Measurements from ENCODE around the gene DUSP21.
"Not testable (repeated sequence)": the region's sequence is repeated elsewhere in the genome, so short reads cannot be mapped to it uniquely, and the experiment has no call there.

Gene DUSP21

DNA sequence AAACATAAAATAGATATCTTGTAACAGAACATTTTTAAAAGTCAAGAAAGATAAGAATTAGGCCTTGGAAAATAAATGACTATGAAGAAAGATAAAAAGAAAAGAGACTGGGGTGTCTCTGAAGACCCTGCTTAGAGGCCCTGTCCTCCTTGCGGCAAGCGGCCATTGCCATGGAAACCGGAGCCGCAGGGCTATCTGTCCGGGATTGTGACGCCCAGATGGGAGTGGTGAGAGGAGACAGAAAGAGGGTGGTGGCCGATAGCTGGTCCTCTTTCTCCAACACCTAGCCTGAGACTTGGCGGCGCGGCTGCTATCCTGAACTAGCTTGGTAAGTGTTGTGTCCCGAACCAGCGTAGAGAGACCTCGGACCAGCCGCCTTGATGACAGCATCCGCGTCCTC lies at the start of gene DUSP21:
Gene DUSP21 (plus strand): TSS at position 269 of the 400 bp plus-strand sequence. CDS start 112 bp downstream, at position 381.
- Histone ChIP-seq H3K27ac (ENCODE audit: low read depth, low read length) (no peak within 1 kb of the TSS), H3K9me3 (ENCODE audit: control insufficient read depth in 5 of 5, low read length in 5 of 5) (peaks cover 0 to 3% (median 0%) of the 10 kb centered on the region in 5 donors), H3K36me3 (ENCODE audit: control insufficient read depth in 5 of 5, insufficient read depth in 5 of 5, low read length in 5 of 5) (no peaks in the 10 kb centered on the region), H3K4me1 (ENCODE audit: control insufficient read depth in 5 of 5, insufficient read depth in 5 of 5, low read length in 5 of 5) (no peaks in the 10 kb centered on the region), H3K9ac (ENCODE audit: low read length in 5 of 5) (no peak within 1 kb of the TSS), H3K27me3 (ENCODE audit: control insufficient read depth in 5 of 5, insufficient read depth in 4 of 5, low read length in 5 of 5) (no peaks in the 10 kb centered on the region), H3K4me3 (ENCODE audit: low read depth in 1 of 5, low read length in 5 of 5) (no peak within 1 kb of the TSS)

DNA sequence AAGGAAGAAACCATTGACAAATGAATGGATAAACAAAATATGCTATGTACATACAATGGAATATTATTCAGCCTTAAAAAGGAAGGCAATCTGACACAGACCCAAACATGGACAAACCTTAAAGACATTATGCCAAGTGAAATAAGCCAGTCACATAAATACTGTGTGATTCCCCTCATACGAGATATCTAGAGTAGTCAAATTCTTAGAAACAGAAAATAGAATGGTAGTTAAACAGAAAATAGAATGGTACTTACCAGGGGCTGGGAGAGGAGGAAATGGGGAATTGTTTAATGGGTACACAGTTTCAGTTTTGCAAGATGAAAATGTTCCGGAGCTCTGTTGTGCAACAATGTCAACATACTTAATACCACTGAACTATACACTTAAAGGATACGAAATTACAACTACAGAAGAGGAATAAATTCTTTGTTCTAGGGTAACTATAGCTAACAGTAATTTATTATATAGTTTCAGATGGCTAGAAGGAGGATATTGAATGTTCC lies 47.8 kb upstream of the DUSP21 start:
- Histone ChIP-seq H3K27ac (ENCODE audit: low read depth, low read length) (no peak overlapping the region), H3K4me3 (ENCODE audit: low read depth in 1 of 5, low read length in 5 of 5) (no peak overlapping the region), H3K36me3 (ENCODE audit: control insufficient read depth in 5 of 5, insufficient read depth in 5 of 5, low read length in 5 of 5) (no peaks in the 10 kb centered on the region), H3K4me1 (ENCODE audit: control insufficient read depth in 5 of 5, insufficient read depth in 5 of 5, low read length in 5 of 5) (no peaks in the 10 kb centered on the region), H3K9me3 (ENCODE audit: control insufficient read depth in 5 of 5, low read length in 5 of 5) (no peaks in the 10 kb centered on the region), H3K27me3 (ENCODE audit: control insufficient read depth in 5 of 5, insufficient read depth in 4 of 5, low read length in 5 of 5) (no peaks in the 10 kb centered on the region), H3K9ac (ENCODE audit: low read length in 5 of 5) (no peak overlapping the region)

DNA sequence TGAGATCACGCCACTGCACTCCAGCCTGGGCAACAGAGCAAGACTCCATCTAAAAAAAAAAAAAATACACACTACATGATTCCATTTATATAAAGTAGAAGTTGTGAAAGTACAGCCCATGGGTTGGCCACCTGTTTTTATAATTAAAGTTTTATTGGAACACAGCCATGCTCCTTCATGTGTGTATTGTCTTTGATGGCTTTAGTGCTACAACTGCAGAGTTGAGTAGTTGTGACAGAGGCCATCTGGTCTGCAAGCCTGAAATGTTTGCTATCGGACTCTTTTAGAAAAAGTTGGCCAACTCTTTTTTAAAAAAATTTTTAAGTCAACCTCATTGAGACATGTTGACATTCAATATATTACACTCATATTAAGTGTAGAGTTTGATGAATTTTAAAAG lies 41.2 kb upstream of the DUSP21 start:
- Histone ChIP-seq H3K27me3 (ENCODE audit: control insufficient read depth in 5 of 5, insufficient read depth in 4 of 5, low read length in 5 of 5) (no peaks in the 10 kb centered on the region), H3K9ac (ENCODE audit: low read length in 5 of 5) (no peak overlapping the region), H3K9me3 (ENCODE audit: control insufficient read depth in 5 of 5, low read length in 5 of 5) (no peaks in the 10 kb centered on the region), H3K36me3 (ENCODE audit: control insufficient read depth in 5 of 5, insufficient read depth in 5 of 5, low read length in 5 of 5) (no peaks in the 10 kb centered on the region), H3K4me1 (ENCODE audit: control insufficient read depth in 5 of 5, insufficient read depth in 5 of 5, low read length in 5 of 5) (no peaks in the 10 kb centered on the region), H3K4me3 (ENCODE audit: low read depth in 1 of 5, low read length in 5 of 5) (no peak overlapping the region), H3K27ac (ENCODE audit: low read depth, low read length) (no peak overlapping the region)

- H3K9ac ChIP-seq (ENCODE audit: low read length in 5 of 5), result no peak overlapping the region
- H3K36me3 ChIP-seq (ENCODE audit: control insufficient read depth in 5 of 5, insufficient read depth in 5 of 5, low read length in 5 of 5), result no peaks in the 10 kb centered on the region
- peaks cover 0 to 3% (median 0%) of the 10 kb centered on the region in 5 donors for H3K27me3 ChIP-seq (ENCODE audit: control insufficient read depth in 5 of 5, insufficient read depth in 4 of 5, low read length in 5 of 5)
- no peak overlapping the region for H3K4me3 ChIP-seq (ENCODE audit: low read depth in 1 of 5, low read length in 5 of 5)
- no peaks in the 10 kb centered on the region for H3K4me1 ChIP-seq (ENCODE audit: control insufficient read depth in 5 of 5, insufficient read depth in 5 of 5, low read length in 5 of 5)
- peaks cover 0 to 5% (median 3%) of the 10 kb centered on the region in 5 donors for H3K9me3 ChIP-seq (ENCODE audit: control insufficient read depth in 5 of 5, low read length in 5 of 5)
- no peak overlapping the region for H3K27ac ChIP-seq (ENCODE audit: low read depth, low read length)
Measured at GRCh38 chrX:44815681-44816080, 28.1 kb upstream of the DUSP21 start.

- Histone ChIP-seq H3K36me3 (ENCODE audit: control insufficient read depth in 5 of 5, insufficient read depth in 5 of 5, low read length in 5 of 5) (no peaks in the 10 kb centered on the region), H3K9me3 (ENCODE audit: control insufficient read depth in 5 of 5, low read length in 5 of 5) (peaks cover 0 to 5% (median 3%) of the 10 kb centered on the region in 5 donors), H3K4me3 (ENCODE audit: low read depth in 1 of 5, low read length in 5 of 5) (no peak overlapping the region), H3K9ac (ENCODE audit: low read length in 5 of 5) (no peak overlapping the region), H3K4me1 (ENCODE audit: control insufficient read depth in 5 of 5, insufficient read depth in 5 of 5, low read length in 5 of 5) (no peaks in the 10 kb centered on the region), H3K27me3 (ENCODE audit: control insufficient read depth in 5 of 5, insufficient read depth in 4 of 5, low read length in 5 of 5) (peaks cover 0 to 3% (median 0%) of the 10 kb centered on the region in 5 donors), H3K27ac (ENCODE audit: low read depth, low read length) (no peak overlapping the region)
Measured at GRCh38 chrX:44816367-44816766, 27.5 kb upstream of the DUSP21 start.

GRCh38 chrX:44817029-44817428 lies 26.8 kb upstream of the DUSP21 start:
- H3K9ac ChIP-seq (ENCODE audit: low read length in 5 of 5), result no peak overlapping the region
- no peak overlapping the region for H3K4me3 ChIP-seq (ENCODE audit: low read depth in 1 of 5, low read length in 5 of 5)

DNA sequence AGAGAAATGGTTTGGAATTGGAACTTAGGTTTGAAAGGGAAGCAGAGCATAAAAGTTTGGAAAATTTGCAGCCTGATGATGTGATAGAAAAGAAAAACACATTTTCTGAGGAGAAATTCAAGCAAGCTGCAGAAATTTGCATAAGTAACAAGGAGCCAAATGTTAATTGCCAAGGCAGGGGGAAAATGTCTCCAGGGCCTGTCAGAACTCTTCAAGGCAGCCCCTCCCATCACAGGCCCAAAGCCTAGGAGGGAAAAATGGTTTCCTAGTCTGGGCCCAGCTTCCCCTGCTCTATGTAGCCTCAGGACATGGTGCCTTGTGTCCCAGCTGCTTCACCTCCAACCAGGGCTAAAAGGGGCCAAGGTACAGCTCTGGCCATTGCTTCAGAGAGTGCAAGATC lies 21.2 kb upstream of the DUSP21 start:
- Histone ChIP-seq H3K9me3 (ENCODE audit: control insufficient read depth in 5 of 5, low read length in 5 of 5) (no peaks in the 10 kb centered on the region), H3K36me3 (ENCODE audit: control insufficient read depth in 5 of 5, insufficient read depth in 5 of 5, low read length in 5 of 5) (no peaks in the 10 kb centered on the region), H3K4me3 (ENCODE audit: low read depth in 1 of 5, low read length in 5 of 5) (no peak overlapping the region), H3K27me3 (ENCODE audit: control insufficient read depth in 5 of 5, insufficient read depth in 4 of 5, low read length in 5 of 5) (no peaks in the 10 kb centered on the region), H3K9ac (ENCODE audit: low read length in 5 of 5) (no peak overlapping the region), H3K27ac (ENCODE audit: low read depth, low read length) (no peak overlapping the region), H3K4me1 (ENCODE audit: control insufficient read depth in 5 of 5, insufficient read depth in 5 of 5, low read length in 5 of 5) (no peaks in the 10 kb centered on the region)

More at GRCh38 chrX:44817029-44817428, 26.8 kb upstream of the DUSP21 start:
- no peaks in the 10 kb centered on the region for H3K36me3 ChIP-seq (ENCODE audit: control insufficient read depth in 5 of 5, insufficient read depth in 5 of 5, low read length in 5 of 5)
- H3K27me3 ChIP-seq (ENCODE audit: control insufficient read depth in 5 of 5, insufficient read depth in 4 of 5, low read length in 5 of 5), result peaks cover 0 to 3% (median 0%) of the 10 kb centered on the region in 5 donors
- no peaks in the 10 kb centered on the region for H3K4me1 ChIP-seq (ENCODE audit: control insufficient read depth in 5 of 5, insufficient read depth in 5 of 5, low read length in 5 of 5)
- no peak overlapping the region for H3K27ac ChIP-seq (ENCODE audit: low read depth, low read length)
- peaks cover 0 to 5% (median 3%) of the 10 kb centered on the region in 5 donors for H3K9me3 ChIP-seq (ENCODE audit: control insufficient read depth in 5 of 5, low read length in 5 of 5)

- H3K4me1 ChIP-seq (ENCODE audit: control insufficient read depth in 5 of 5, insufficient read depth in 5 of 5, low read length in 5 of 5); H3K9me3 ChIP-seq (ENCODE audit: control insufficient read depth in 5 of 5, low read length in 5 of 5); H3K27me3 ChIP-seq (ENCODE audit: control insufficient read depth in 5 of 5, insufficient read depth in 4 of 5, low read length in 5 of 5); H3K4me3 ChIP-seq (ENCODE audit: low read depth in 1 of 5, low read length in 5 of 5); H3K36me3 ChIP-seq (ENCODE audit: control insufficient read depth in 5 of 5, insufficient read depth in 5 of 5, low read length in 5 of 5); H3K9ac ChIP-seq (ENCODE audit: low read length in 5 of 5); H3K27ac ChIP-seq (ENCODE audit: low read depth, low read length): not testable (repeated sequence)
Measured at GRCh38 chrX:44823193-44823592, 20.6 kb upstream of the DUSP21 start.

DNA sequence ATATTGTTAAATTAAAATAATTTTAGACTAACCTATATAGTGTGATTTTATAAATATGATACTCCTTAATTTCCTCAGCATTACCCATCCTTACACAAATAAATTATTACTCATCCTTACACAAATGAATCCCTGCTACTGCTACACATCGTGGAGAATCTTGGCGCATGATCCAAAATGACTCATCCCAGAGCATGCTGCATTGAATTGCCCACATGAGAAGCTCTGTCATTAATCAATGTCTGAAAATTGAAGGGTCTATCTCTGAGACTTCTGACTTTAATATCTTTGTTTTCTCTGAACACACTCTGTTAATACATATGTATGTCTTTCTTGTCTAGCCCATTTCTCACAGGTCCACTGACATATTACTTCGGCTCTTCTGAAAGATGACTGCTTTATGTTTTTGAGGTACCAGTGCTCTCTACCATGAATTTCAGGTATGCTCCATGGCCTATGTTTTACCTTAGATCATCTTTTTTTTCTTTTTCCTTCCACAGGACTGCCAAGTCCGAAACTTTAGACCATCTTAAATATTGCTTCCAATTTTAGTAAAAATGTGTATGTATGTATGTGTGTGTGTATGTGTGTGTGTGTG lies 15.7 kb upstream of the DUSP21 start:
- Histone ChIP-seq H3K9me3 (ENCODE audit: control insufficient read depth in 5 of 5, low read length in 5 of 5) (no peaks in the 10 kb centered on the region), H3K9ac (ENCODE audit: low read length in 5 of 5) (no peak overlapping the region)

GRCh38 chrX:44829832-44830231 lies 14.0 kb upstream of the DUSP21 start:
- peaks cover 0 to 4% (median 0%) of the 10 kb centered on the region in 5 donors for H3K27me3 ChIP-seq (ENCODE audit: control insufficient read depth in 5 of 5, insufficient read depth in 4 of 5, low read length in 5 of 5)
- no peak overlapping the region for H3K27ac ChIP-seq (ENCODE audit: low read depth, low read length)
- no peak overlapping the region for H3K4me3 ChIP-seq (ENCODE audit: low read depth in 1 of 5, low read length in 5 of 5)
- H3K9me3 ChIP-seq (ENCODE audit: control insufficient read depth in 5 of 5, low read length in 5 of 5), result no peaks in the 10 kb centered on the region
- H3K36me3 ChIP-seq (ENCODE audit: control insufficient read depth in 5 of 5, insufficient read depth in 5 of 5, low read length in 5 of 5), result no peaks in the 10 kb centered on the region
- H3K4me1 ChIP-seq (ENCODE audit: control insufficient read depth in 5 of 5, insufficient read depth in 5 of 5, low read length in 5 of 5), result no peaks in the 10 kb centered on the region
- H3K9ac ChIP-seq (ENCODE audit: low read length in 5 of 5), result no peak overlapping the region

More for the DNA sequence above, 15.7 kb upstream of the DUSP21 start:
- Histone ChIP-seq H3K27me3 (ENCODE audit: control insufficient read depth in 5 of 5, insufficient read depth in 4 of 5, low read length in 5 of 5) (no peaks in the 10 kb centered on the region), H3K27ac (ENCODE audit: low read depth, low read length) (no peak overlapping the region), H3K4me1 (ENCODE audit: control insufficient read depth in 5 of 5, insufficient read depth in 5 of 5, low read length in 5 of 5) (no peaks in the 10 kb centered on the region), H3K4me3 (ENCODE audit: low read depth in 1 of 5, low read length in 5 of 5) (no peak overlapping the region), H3K36me3 (ENCODE audit: control insufficient read depth in 5 of 5, insufficient read depth in 5 of 5, low read length in 5 of 5) (no peaks in the 10 kb centered on the region)

Data from subcutaneous abdominal adipose tissue (tissue), 5 donors.